ENCODE measurements around the gene UNC119B. TPM values are rescaled to one million over a fixed set of nuclear protein-coding genes. Genes with fewer than 3 reads are reported as not detected.

The UNC119B gene
- total RNA-seq, 1 experiment from 2014 or later, result 33.8 TPM

GRCh38 chr12:120666571-120667390, 43.5 kb upstream of the UNC119B start:
- ChIA-PET RAD21 (ENCODE audit: low non-redundant PET in 1 of 2, low total read pairs in 2 of 2, uncharacterized antibody in 2 of 2, unreplicated experiment in 2 of 2) (no interaction called here), CTCF (no interaction called here), POLR2A (no interaction called here)
- H3K9me2 ChIP-seq (ENCODE audit: insufficient read depth), result no peaks in the 10 kb centered on the region
- no TSS peak for BruUV-seq (replicated peaks)
- peaks cover 3 to 25% of the 10 kb centered on the region in 2 experiments; a peak in 3 of 4 replicates for H3K4me1 ChIP-seq (ENCODE audit: control insufficient read depth in 1 of 2, insufficient read depth in 2 of 2, low read length in 2 of 2)
- no peaks in the 10 kb centered on the region for H3K9me3 ChIP-seq (ENCODE audit: control insufficient read depth in 1 of 2, insufficient read depth in 1 of 2, low read depth in 1 of 2, low read length in 2 of 2)
- no peaks in the 10 kb centered on the region for H3K79me2 ChIP-seq (ENCODE audit: insufficient read depth, low read length)
- H2AFZ ChIP-seq (ENCODE audit: low read depth, low read length, poor library complexity, severe bottlenecking), result no peak overlapping the region
- no peaks in the 10 kb centered on the region for H3K27me3 ChIP-seq (ENCODE audit: insufficient read depth, low read length)
- DNase-seq (ENCODE audit: low read depth, low spot score) (no peak), ATAC-seq (no peak)
- H3K27ac ChIP-seq (ENCODE audit: low read depth, low read length), result no peak overlapping the region
- H3K9ac ChIP-seq (ENCODE audit: low read length), result no peak overlapping the region
- no peaks in the 10 kb centered on the region for H4K20me1 ChIP-seq (ENCODE audit: insufficient read depth)
- H3K4me3 ChIP-seq (replicated peaks in 1 of 2; ENCODE audit: low read depth in 1 of 2, low read length in 2 of 2), result no peak overlapping the region
- H3K36me3 ChIP-seq (ENCODE audit: control insufficient read depth in 1 of 2, insufficient read depth in 2 of 2, low read length in 2 of 2), result no peaks in the 10 kb centered on the region
- no peak overlapping the region for H3K4me2 ChIP-seq (ENCODE audit: low read length)
- intact Hi-C loops (cut with micrococcal nuclease), result no loop called here
- TF ChIP-seq YY1 (IDR thresholded peaks at IDR 0.05; ENCODE audit: extremely low read depth, insufficient replicate concordance, low read depth, low read length) (no peak), ZFX (IDR thresholded peaks at IDR 0.05) (no peak), EZH2 (IDR thresholded peaks at IDR 0.05) (no peak), SRF (IDR thresholded peaks at IDR 0.05; ENCODE audit: low read depth) (no peak), RAD21 (IDR thresholded peaks at IDR 0.05; ENCODE audit: low read depth) (no peak), REST (IDR thresholded peaks at IDR 0.05; ENCODE audit: low read depth) (no peak), CTCF (IDR thresholded peaks at IDR 0.05 in 2 of 3, conservative IDR thresholded peaks at IDR 0.05 in 1 of 3; ENCODE audit: borderline replicate concordance in 1 of 3, insufficient read depth in 1 of 3, low read depth in 2 of 3, low read length in 2 of 3) (no peak), TCF7L2 (IDR thresholded peaks at IDR 0.05; ENCODE audit: borderline replicate concordance, extremely low read depth, insufficient read depth, insufficient read length) (no peak), POLR2A (IDR thresholded peaks at IDR 0.05; ENCODE audit: borderline replicate concordance, extremely low read depth, insufficient read depth, insufficient read length) (no peak), POLR2AphosphoS5 (IDR thresholded peaks at IDR 0.05; ENCODE audit: low read depth, low read length) (no peak), JUND (IDR thresholded peaks at IDR 0.05) (no peak), SP1 (IDR thresholded peaks at IDR 0.05; ENCODE audit: low read depth) (no peak), ZBTB33 (IDR thresholded peaks at IDR 0.05; ENCODE audit: extremely low read depth, insufficient replicate concordance, low read length) (no peak), MAX (IDR thresholded peaks at IDR 0.05) (no peak), FOSL1 (IDR thresholded peaks at IDR 0.05; ENCODE audit: low read depth) (no peak), ATF3 (IDR thresholded peaks at IDR 0.05) (no peak), CBX3 (IDR thresholded peaks at IDR 0.05; ENCODE audit: low read depth) (no peak), EGR1 (IDR thresholded peaks at IDR 0.05; ENCODE audit: low read depth) (no peak), SIN3A (IDR thresholded peaks at IDR 0.05; ENCODE audit: low read depth) (no peak)

Data from HCT116 (cell line).